ENCODE results near the gene CCDC194. TPM values are rescaled to one million over a fixed set of nuclear protein-coding genes. Genes with fewer than 3 reads are reported as not detected.

CCDC194 gene
- total and polyA plus RNA-seq, 7 donors: 0.13 to 0.51 TPM; not detected in 5

DNA sequence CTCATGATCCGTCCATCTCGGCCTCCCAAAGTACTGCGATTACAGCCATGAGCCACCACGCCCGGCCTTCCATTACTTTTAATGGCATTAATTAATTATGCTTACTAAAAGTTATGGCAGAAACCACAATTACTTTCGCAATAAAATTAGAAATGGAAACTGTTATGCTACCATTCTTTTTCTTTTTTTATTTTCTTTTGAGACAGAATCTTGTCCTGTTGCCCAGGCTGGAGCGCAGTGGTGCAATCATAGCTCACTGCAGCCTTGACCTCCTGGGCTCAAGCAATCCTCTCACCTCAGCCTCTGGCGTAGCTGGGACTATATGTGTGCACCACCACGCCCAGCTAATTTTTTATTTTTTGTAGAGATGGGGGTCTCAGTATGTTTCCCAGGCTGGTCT is 16.0 kb upstream of the CCDC194 start:
- H3K36me3 ChIP-seq (ENCODE audit: insufficient read depth in 1 of 2, low read depth in 1 of 2): no peaks in the 10 kb centered on the region
- ATAC-seq: no peak
- TF ChIP-seq, protein P1, sequence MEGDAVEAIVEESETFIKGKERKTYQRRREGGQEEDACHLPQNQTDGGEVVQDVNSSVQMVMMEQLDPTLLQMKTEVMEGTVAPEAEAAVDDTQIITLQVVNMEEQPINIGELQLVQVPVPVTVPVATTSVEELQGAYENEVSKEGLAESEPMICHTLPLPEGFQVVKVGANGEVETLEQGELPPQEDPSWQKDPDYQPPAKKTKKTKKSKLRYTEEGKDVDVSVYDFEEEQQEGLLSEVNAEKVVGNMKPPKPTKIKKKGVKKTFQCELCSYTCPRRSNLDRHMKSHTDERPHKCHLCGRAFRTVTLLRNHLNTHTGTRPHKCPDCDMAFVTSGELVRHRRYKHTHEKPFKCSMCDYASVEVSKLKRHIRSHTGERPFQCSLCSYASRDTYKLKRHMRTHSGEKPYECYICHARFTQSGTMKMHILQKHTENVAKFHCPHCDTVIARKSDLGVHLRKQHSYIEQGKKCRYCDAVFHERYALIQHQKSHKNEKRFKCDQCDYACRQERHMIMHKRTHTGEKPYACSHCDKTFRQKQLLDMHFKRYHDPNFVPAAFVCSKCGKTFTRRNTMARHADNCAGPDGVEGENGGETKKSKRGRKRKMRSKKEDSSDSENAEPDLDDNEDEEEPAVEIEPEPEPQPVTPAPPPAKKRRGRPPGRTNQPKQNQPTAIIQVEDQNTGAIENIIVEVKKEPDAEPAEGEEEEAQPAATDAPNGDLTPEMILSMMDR (IDR thresholded peaks at IDR 0.05): no peak
- no peak for DNase-seq
- H3K27me3 ChIP-seq (ENCODE audit: insufficient read depth in 3 of 3, low read length in 2 of 3): peaks cover 0 to 30% (median 2%) of the 10 kb centered on the region in 3 donors
- no peaks in the 10 kb centered on the region for H3K4me1 ChIP-seq
- no peak overlapping the region for H3K27ac ChIP-seq
- H3K4me3 ChIP-seq: no peak overlapping the region
- 92 to 94% (median 93%) methylated on average over 9 of the region's 9 CpGs for WGBS, 3 donors
- intact Hi-C loops (cut with DNase I): no loop called here
- no peaks in the 10 kb centered on the region for H3K9me3 ChIP-seq

- no peak for ATAC-seq
- Histone ChIP-seq H3K9me3 (no peaks in the 10 kb centered on the region), H3K27me3 (ENCODE audit: insufficient read depth in 3 of 3, low read length in 2 of 3) (peaks cover 0 to 9% (median 0%) of the 10 kb centered on the region in 3 donors), H3K4me3 (peak overlapping the region; percentile 65), H3K27ac (peak overlapping the region; percentile 43), H3K4me1 (no peaks in the 10 kb centered on the region), H3K36me3 (ENCODE audit: insufficient read depth in 1 of 2, low read depth in 1 of 2) (no peaks in the 10 kb centered on the region)
- DNase-seq: no peak
- intact Hi-C loops (cut with DNase I): no loop called here
- WGBS, 3 donors: 47 to 61% (median 53%) methylated on average over 2 of the region's 2 CpGs
- TF ChIP-seq, protein P1 (IDR thresholded peaks at IDR 0.05): no peak
Measured at GRCh38 chr19:17406887-17407196, 12.8 kb upstream of the CCDC194 start.

- DNase-seq: no peak
- ATAC-seq: peak in 1 of 4 donors; percentile 10
- Histone ChIP-seq H3K4me1 (no peaks in the 10 kb centered on the region), H3K27me3 (ENCODE audit: insufficient read depth in 3 of 3, low read length in 2 of 3) (peaks cover 0 to 11% (median 0%) of the 10 kb centered on the region in 3 donors), H3K27ac (peak overlapping the region; percentile 69), H3K36me3 (ENCODE audit: insufficient read depth in 1 of 2, low read depth in 1 of 2) (no peaks in the 10 kb centered on the region), H3K4me3 (peak overlapping the region; percentile 65), H3K9me3 (no peaks in the 10 kb centered on the region)
- 72% methylated on average over 10 of the region's 10 CpGs for WGBS, 3 donors
- intact Hi-C loops (cut with DNase I): no loop called here
- TF ChIP-seq, protein P1 (IDR thresholded peaks at IDR 0.05): no peak
Measured at GRCh38 chr19:17406046-17406886, 12.3 kb upstream of the CCDC194 start.

DNA sequence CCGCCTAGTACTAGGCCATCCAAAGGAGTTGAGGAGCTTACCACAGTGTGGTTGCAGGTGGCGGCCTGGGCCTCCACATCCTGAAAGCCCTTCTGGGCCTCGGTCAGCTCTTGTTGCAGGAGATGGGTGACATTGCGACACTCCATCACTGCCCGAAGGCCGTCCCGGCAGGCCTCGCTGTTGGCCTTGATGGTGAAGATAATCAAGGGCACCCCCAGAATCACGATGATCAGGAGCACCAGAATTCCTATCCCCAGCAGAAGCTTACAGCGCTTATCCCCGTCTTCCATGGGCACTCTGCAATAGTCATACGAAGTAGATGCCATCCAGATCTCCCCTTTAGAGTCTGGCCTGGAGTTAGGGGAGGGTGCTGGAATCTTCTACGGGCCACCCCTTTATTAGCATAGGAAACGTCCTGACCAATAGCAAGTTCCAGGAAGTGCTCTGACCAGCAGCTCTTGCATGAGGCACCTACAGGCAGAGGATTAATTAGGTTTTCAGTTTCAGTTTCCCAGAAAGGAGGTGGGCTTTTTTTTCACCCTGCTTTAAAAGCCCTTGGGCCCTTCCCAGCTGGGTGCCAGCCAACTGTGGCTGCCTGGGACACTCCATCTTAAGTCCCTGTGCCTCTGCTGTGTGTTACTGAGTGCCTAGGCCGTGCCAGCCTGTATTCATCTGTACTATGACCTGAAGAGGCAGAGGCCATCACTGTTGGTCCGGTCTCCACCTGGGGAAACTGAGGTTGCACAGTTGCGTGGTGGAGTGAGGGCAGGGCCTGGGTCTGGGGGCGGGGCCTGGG is 11.5 kb upstream of the CCDC194 start, which contains the start of gene BST2:
BST2 (minus strand) TSS at position 381 of the 796 bp plus-strand sequence; CDS start at position 326, 55 bp downstream.
- no peaks in the 10 kb centered on the region for H3K36me3 ChIP-seq (ENCODE audit: insufficient read depth in 1 of 2, low read depth in 1 of 2)
- peaks cover 0 to 11% (median 0%) of the 10 kb centered on the region in 3 donors for H3K27me3 ChIP-seq (ENCODE audit: insufficient read depth in 3 of 3, low read length in 2 of 3)
- peak within 1 kb of the TSS; percentile 69 for H3K27ac ChIP-seq
- H3K9me3 ChIP-seq: no peaks in the 10 kb centered on the region
- ATAC-seq: peak; percentile 65 to 81 (median 71)
- no peaks in the 10 kb centered on the region for H3K4me1 ChIP-seq
- intact Hi-C loops (cut with DNase I): no loop called here
- TF ChIP-seq, protein P1 (IDR thresholded peaks at IDR 0.05): no peak
- DNase-seq: peak; percentile 65 to 73
- peak within 1 kb of the TSS; percentile 65 for H3K4me3 ChIP-seq
- WGBS, 3 donors: 63 to 73% (median 66%) methylated on average over 18 of the region's 18 CpGs
